H1 (cell line): ENCODE measurements around the gene KIF4A. TPM values are rescaled to one million over a fixed set of nuclear protein-coding genes. Genes with fewer than 3 reads are reported as not detected.

ENCODE experiments used
- BACH1 ChIP-seq: IDR thresholded peaks from 2 replicates; pipeline ENCODE4 v1.6.1; 2012; ENCODE audit warnings: low read length, improper control_type of control experiment
- FOSL1 ChIP-seq: IDR thresholded peaks from 2 replicates; pipeline ENCODE4 v1.6.1; 2011; ENCODE audit warnings: mild to moderate bottlenecking, low read depth, low read length, moderate library complexity; ENCODE audit not compliant: insufficient read depth
- MAFK ChIP-seq: IDR thresholded peaks from 2 replicates; pipeline ENCODE4 v1.6.1; 2012; ENCODE audit warnings: low read depth, mild to moderate bottlenecking, improper control_type of control experiment, low read length
- polyA plus RNA-seq, 7 experiments: library from polyadenylated mRNA; depleted of rRNA in 3 of 7; stranded (reverse) in 5 of 7; unstranded in 2 of 7; fragments of >200 nt in 5 of 7; fragments of 200-250 nt in 2 of 7; gene quantifications; 1 replicate in 5 of 7; 2 replicates in 1 of 7; 4 replicates in 1 of 7; pipeline versions ENCODE4 v1.2.1 to v1.2.3, GENCODE V29; 2011 to 2013; ENCODE audit warnings: missing spikeins in 2 of 7, mixed read lengths in 2 of 7
- total RNA-seq: library from RNA; stranded (reverse); fragmentation: NEBNext Ultra II Directional; extraction: Animal tissue kit (Norgen Biotek cat#: 25700); gene quantifications from 2 replicates; pipeline ENCODE4 v1.2.1, GENCODE V29; 2021

The KIF4A gene
- total and polyA plus RNA-seq, 2 of the 8 experiments (the other 6 are each of a cell fraction or from before 2014, with no cell fraction given) = 10.9 to 35.7 TPM

GRCh38 chrX:70402721-70403120 is 112.8 kb downstream of the KIF4A start (continued):
- TF ChIP-seq BACH1 (no peak), FOSL1 (no peak), MAFK (no peak)
